MM.1S (cell line): ENCODE data around the gene HAUS7.

ENCODE experiments used
- DNase-seq: peaks from one replicate; pipeline ENCODE4 v3.0.0-alpha.2; 2015
- H2AFZ ChIP-seq: fragments of 300-600 bp; sonication (generic); 2 replicates; pipeline ENCODE4 v1.6.0; 2016; ENCODE audit warnings: antibody characterized with exemption, low read length
- H3F3A ChIP-seq: fragments of 300-600 bp; sonication (generic); 2 replicates; pipeline ENCODE4 v1.6.1; 2016; ENCODE audit warnings: mild to moderate bottlenecking, antibody characterized with exemption, low read length, moderate library complexity, mixed read lengths; ENCODE audit not compliant: insufficient read depth
- H3K27ac ChIP-seq: fragments of 300-600 bp; sonication (generic); 2 replicates; pipeline ENCODE4 v1.5.1; 2016; ENCODE audit warnings: mild to moderate bottlenecking, low read length
- H3K27me3 ChIP-seq: fragments of 300-600 bp; sonication (generic); replicated peaks from 2 replicates; pipeline ENCODE4 v1.6.0; 2016; ENCODE audit warnings: low read length; ENCODE audit not compliant: insufficient read depth
- H3K36me3 ChIP-seq: fragments of 300-600 bp; sonication (generic); replicated peaks from 2 replicates; pipeline ENCODE4 v1.6.1; 2016; ENCODE audit warnings: mild to moderate bottlenecking, low read length, mixed read lengths; ENCODE audit not compliant: insufficient read depth
- H3K4me1 ChIP-seq: fragments of 300-600 bp; sonication (generic); 2 replicates; pipeline ENCODE4 v1.6.1; 2016; ENCODE audit warnings: low read length, mixed read lengths
- H3K4me2 ChIP-seq: fragments of 300-600 bp; sonication (generic); 2 replicates; pipeline ENCODE4 v1.6.0; 2016; ENCODE audit warnings: low read depth, low read length
- H3K4me3 ChIP-seq: fragments of 300-600 bp; sonication (generic); 2 replicates; pipeline ENCODE4 v1.5.1; 2016; ENCODE audit warnings: low read length, mixed read lengths
- H3K79me2 ChIP-seq: fragments of 300-600 bp; sonication (generic); 2 replicates; pipeline ENCODE4 v1.6.1; 2016; ENCODE audit warnings: mixed run types, low read length, mixed read lengths
- H3K9ac ChIP-seq: fragments of 300-600 bp; sonication (generic); 2 replicates; pipeline ENCODE4 v1.6.1; 2016; ENCODE audit warnings: low read length, mixed read lengths
- H3K9me2 ChIP-seq: fragments of 300-600 bp; sonication (generic); replicated peaks from 2 replicates; pipeline ENCODE4 v1.6.1; 2016; ENCODE audit warnings: mild to moderate bottlenecking, low read length, mixed read lengths; ENCODE audit not compliant: insufficient read depth
- H3K9me3 ChIP-seq: fragments of 300-600 bp; sonication (generic); replicated peaks from 2 replicates; pipeline ENCODE4 v1.6.1; 2016; ENCODE audit warnings: mild to moderate bottlenecking, low read length, mixed read lengths; ENCODE audit not compliant: insufficient read depth
- H4K20me1 ChIP-seq: fragments of 300-600 bp; sonication (generic); 2 replicates; pipeline ENCODE4 v1.6.1; 2016; ENCODE audit warnings: mild to moderate bottlenecking, low read length, moderate library complexity, mixed read lengths; ENCODE audit not compliant: insufficient read depth
- CTCF ChIP-seq: fragments of 300-600 bp; sonication (generic); IDR thresholded peaks from 2 replicates; pipeline ENCODE4 v1.5.1; 2016; ENCODE audit warnings: antibody characterized with exemption, low read length, mixed read lengths
- EZH2 ChIP-seq: fragments of 300-600 bp; sonication (generic); optimal IDR thresholded peaks from 2 replicates; pipeline ENCODE3; 2017; ENCODE audit warnings: low read depth, mild to moderate bottlenecking, antibody characterized with exemption, low read length, mixed read lengths
- EZH2phosphoT487 ChIP-seq: fragments of 300-600 bp; sonication (generic); IDR thresholded peaks from 2 replicates; pipeline ENCODE4 v1.6.1; 2018; ENCODE audit warnings: antibody characterized with exemption, low read length

HAUS7 gene

DNA sequence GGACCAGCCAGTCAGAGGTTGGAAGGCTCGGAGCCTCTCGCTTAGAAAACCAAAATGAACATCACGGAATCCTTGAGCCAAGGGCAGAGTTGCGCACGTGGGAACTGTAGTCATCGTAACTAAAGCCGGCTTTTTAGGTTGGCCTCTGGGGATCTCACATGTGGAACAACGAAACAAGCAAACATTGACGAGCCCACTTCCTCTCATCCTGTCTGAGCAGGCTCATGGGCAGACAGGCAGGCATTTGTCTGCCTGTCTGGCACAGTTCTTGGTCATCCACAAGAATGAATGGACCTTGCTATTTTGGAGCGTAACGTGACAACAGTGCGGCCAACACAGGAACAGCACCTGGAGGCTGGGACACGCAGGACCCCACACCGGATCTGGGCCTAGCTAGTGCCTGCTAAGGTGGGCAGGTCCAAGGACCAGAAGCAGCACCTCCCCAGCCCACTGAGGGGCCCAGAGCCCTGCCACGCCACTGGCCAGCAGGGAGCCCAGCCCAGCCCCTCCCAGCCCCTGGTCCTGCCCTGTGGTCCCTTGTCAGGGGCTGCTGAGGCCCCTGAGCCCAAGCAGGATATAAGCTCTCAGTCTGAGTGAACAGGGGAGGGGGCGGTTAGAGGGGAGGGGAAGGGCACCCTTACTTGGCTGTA lies 15.3 kb downstream of the HAUS7 start:
- Histone ChIP-seq H4K20me1 (no peaks in the 10 kb centered on the region), H3K79me2 (no peaks in the 10 kb centered on the region), H3K9ac (no peak overlapping the region), H3K4me3 (no peak overlapping the region), H3K27me3 (no peaks in the 10 kb centered on the region), H3K36me3 (no peaks in the 10 kb centered on the region), H3K27ac (no peak overlapping the region), H3K4me2 (no peak overlapping the region), H3K9me2 (no peaks in the 10 kb centered on the region), H2AFZ (no peak overlapping the region), H3K9me3 (no peaks in the 10 kb centered on the region), H3K4me1 (no peaks in the 10 kb centered on the region), H3F3A (no peaks in the 10 kb centered on the region)
- TF ChIP-seq EZH2 = no peak
- no peak for TF ChIP-seq CTCF
- TF ChIP-seq EZH2phosphoT487 = no peak
- no peak for DNase-seq

GRCh38 chrX:153450949-153451277 lies 19.5 kb downstream of the HAUS7 start:
- Histone ChIP-seq H3K4me2 (no peak overlapping the region), H3K27ac (no peak overlapping the region), H3K79me2 (no peaks in the 10 kb centered on the region), H3K4me1 (no peaks in the 10 kb centered on the region), H2AFZ (no peak overlapping the region), H4K20me1 (no peaks in the 10 kb centered on the region), H3K4me3 (no peak overlapping the region), H3K9ac (no peak overlapping the region), H3K9me3 (no peaks in the 10 kb centered on the region), H3K36me3 (no peaks in the 10 kb centered on the region), H3F3A (no peaks in the 10 kb centered on the region), H3K27me3 (no peaks in the 10 kb centered on the region), H3K9me2 (no peaks in the 10 kb centered on the region)
- TF ChIP-seq EZH2 = no peak
- no peak for TF ChIP-seq EZH2phosphoT487
- no peak for TF ChIP-seq CTCF
- no peak for DNase-seq

DNA sequence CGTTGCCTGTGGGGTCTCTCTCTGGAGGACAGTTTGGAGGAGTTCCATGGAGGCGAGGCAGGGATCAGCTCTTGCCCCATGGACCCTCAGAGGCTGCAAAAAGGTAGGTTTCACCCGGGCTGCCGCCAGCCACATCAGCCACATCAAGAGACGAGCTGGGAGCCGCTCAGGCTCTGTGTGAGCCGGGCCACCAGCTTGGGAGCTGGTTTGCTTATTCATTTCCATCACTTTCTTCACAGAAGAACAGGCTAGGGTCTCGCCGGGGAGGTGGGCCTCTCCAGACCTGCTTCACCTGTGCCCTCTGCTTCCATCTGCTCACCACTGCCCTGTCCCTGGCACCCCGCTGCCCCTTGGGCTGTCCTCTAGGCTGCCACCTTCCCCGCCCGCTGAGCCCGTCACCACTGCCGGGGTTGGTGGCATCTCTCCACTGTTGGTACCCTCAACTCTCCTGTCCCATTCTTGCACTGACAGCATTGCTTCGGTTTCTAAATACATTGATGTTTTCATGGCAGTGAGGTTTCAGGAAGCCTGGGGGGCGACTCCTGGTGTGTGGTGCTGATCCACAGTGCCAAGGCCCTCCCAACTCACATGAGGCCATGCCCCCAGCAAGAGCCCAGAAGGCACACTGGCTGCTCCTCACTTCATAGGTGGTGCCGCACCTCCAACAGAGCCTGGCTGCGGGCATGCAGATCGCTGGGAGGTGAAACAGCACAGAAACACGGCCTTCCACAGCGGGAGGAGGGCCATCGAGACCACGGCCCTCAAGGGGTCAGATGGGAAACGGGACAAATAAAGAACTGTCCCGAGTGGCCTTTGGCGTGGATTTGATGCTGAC lies 20.0 kb downstream of the HAUS7 start:
- no peaks in the 10 kb centered on the region for H3F3A ChIP-seq

More for the DNA sequence above, 20.0 kb downstream of the HAUS7 start:
- no peak for DNase-seq
- H3K27ac ChIP-seq = no peak overlapping the region
- H3K4me1 ChIP-seq = no peaks in the 10 kb centered on the region
- no peak for TF ChIP-seq EZH2phosphoT487
- no peak for TF ChIP-seq CTCF
- TF ChIP-seq EZH2 = no peak
- H3K9ac ChIP-seq = no peak overlapping the region
- no peaks in the 10 kb centered on the region for H3K79me2 ChIP-seq
- H3K4me2 ChIP-seq = no peak overlapping the region
- H3K4me3 ChIP-seq = no peak overlapping the region
- no peaks in the 10 kb centered on the region for H3K27me3 ChIP-seq
- no peaks in the 10 kb centered on the region for H3K9me2 ChIP-seq
- H4K20me1 ChIP-seq = no peaks in the 10 kb centered on the region
- no peak overlapping the region for H2AFZ ChIP-seq
- H3K9me3 ChIP-seq = no peaks in the 10 kb centered on the region
- H3K36me3 ChIP-seq = no peaks in the 10 kb centered on the region
